Measurements from ENCODE around the gene PRPS1. TPM values are rescaled to one million over a fixed set of nuclear protein-coding genes. Genes with fewer than 3 reads are reported as not detected.
"Not testable (repeated sequence)": the region's sequence is repeated elsewhere in the genome, so short reads cannot be mapped to it uniquely, and the experiment has no call there.

Gene PRPS1
- total and polyA plus RNA-seq, 9 of the 15 experiments (the other 6 are each of a cell fraction or from before 2014, with no cell fraction given): 47.8 to 175 (median 79.6) TPM

DNA sequence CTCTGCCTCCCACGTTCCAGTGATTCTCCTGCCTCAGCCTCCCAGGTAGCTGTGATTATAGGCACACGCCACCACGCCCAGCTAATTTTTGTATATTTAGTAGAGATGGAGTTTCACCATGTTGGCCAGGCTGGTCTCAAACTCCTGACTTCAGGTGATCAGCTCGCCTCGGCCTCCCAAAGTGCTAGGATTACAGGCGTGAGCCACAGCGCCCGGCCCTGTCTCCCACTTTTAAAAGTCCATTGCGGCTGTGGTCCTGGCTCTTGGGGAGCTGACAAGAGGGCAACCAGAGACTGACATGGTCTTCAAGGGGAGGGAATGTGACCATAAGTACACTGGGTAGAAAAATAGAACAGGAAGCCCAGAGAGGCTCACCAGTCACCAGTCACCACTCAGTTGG, 42.9 kb downstream of the PRPS1 start:
- in situ Hi-C loops (cut with MboI): not testable (repeated sequence)

DNA sequence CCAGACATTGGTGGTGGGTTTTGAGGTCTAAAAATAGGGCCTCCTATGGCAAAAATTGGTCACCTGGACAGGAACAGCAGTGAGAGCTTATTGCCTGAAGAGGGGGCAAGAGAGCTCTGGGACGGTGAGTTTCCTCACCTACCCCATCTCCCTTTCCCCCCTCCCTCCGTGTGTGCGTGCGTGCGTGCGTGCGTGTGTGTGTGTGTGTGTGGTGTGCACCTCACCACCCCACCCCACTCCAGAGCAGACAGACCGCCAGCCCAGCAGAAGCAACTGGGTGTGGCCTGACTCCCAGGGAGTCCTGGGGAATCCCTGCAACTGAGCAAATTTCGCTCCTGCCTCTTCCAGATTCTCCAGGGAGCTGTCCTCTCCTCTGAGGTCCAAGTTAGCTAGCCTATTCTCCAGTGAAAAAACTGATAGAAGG, 44.7 kb downstream of the PRPS1 start:
- intact Hi-C loops (cut with micrococcal nuclease): loop anchor here (1.0 to 10.0 kb wide), 4 partner anchors 45 to 402 kb away; partner anchors contain the start of gene TSC22D3
- no TSS peak for BruUV-seq (replicated peaks)
- in situ Hi-C loops (cut with MboI): no loop called here
- Histone ChIP-seq H3K4me3 (no peak overlapping the region), H3K79me2 (ENCODE audit: control insufficient read depth, insufficient read depth, low read length) (peaks cover 19% of the 10 kb centered on the region), H4K20me1 (replicated peaks; ENCODE audit: control insufficient read depth, insufficient read depth, low read length) (no peaks in the 10 kb centered on the region), H3K9me1 (ENCODE audit: control insufficient read depth, insufficient read depth, low read length) (no peaks in the 10 kb centered on the region), H2AFZ (ENCODE audit: low read depth, low read length) (peak overlapping the region; percentile 45; the same call in 1 of the 2 replicates), H3K27ac (ENCODE audit: extremely low read depth, low read depth, low read length) (no peak overlapping the region), H3K27me3 (ENCODE audit: control insufficient read depth in 2 of 2, insufficient read depth in 2 of 2, low read length in 2 of 2) (no peaks in the 10 kb centered on the region), H3K9ac (ENCODE audit: insufficient read depth in 1 of 2, low read depth in 2 of 2, low read length in 2 of 2) (no peak overlapping the region), H3K4me2 (ENCODE audit: insufficient read depth, low read length) (peak overlapping the region; percentile 23; the same call in 1 of the 2 replicates), H3K4me1 (replicated peaks in 1 of 2; ENCODE audit: control insufficient read depth in 2 of 2, insufficient read depth in 2 of 2, low read length in 2 of 2) (peaks cover 21 to 34% of the 10 kb centered on the region in 2 experiments; a peak in 4 of 5 replicates), H3K36me3 (ENCODE audit: control insufficient read depth, insufficient read depth, low read length) (no peaks in the 10 kb centered on the region), H3K9me3 (replicated peaks; ENCODE audit: control insufficient read depth, insufficient read depth, low read depth, low read length) (no peaks in the 10 kb centered on the region)
- WGBS (ENCODE audit: insufficient coverage, low coverage, missing lambda C conversion rate): 0% methylated on average over 2 of the region's 9 CpGs
- ChIA-PET POLR2A (interaction anchor here (1.2 to 1.3 kb wide), 3 partner anchors 48 to 104 kb away, joined by 3 to 5 read pairs (median 4); partner anchors contain the start of gene NCBP2L), CTCF (ENCODE audit: low intra/inter-chr PET ratio) (interaction anchor here (0.7 to 2.3 kb wide), 4 partner anchors 13 to 168 kb away, joined by 3 to 21 read pairs (median 9); partner anchors contain the start of gene NCBP2L)
- peak; percentile 61 to 80 (median 72) for DNase-seq (ENCODE audit: extremely low read depth in 1 of 4, low spot score in 3 of 4)
- ATAC-seq: peak; percentile 62
- peak; percentile 77 for FAIRE-seq
- TF ChIP-seq SP1 (CRISPR knock-in tag; IDR thresholded peaks at IDR 0.05) (peak; percentile 42; the same call in 1 of the 2 replicates), CBX1 (IDR thresholded peaks at IDR 0.05; ENCODE audit: low read depth) (no peak), RB1 (IDR thresholded peaks at IDR 0.05; ENCODE audit: low read depth) (peak; percentile 67)
- TF ChIP-seq, protein P1, sequence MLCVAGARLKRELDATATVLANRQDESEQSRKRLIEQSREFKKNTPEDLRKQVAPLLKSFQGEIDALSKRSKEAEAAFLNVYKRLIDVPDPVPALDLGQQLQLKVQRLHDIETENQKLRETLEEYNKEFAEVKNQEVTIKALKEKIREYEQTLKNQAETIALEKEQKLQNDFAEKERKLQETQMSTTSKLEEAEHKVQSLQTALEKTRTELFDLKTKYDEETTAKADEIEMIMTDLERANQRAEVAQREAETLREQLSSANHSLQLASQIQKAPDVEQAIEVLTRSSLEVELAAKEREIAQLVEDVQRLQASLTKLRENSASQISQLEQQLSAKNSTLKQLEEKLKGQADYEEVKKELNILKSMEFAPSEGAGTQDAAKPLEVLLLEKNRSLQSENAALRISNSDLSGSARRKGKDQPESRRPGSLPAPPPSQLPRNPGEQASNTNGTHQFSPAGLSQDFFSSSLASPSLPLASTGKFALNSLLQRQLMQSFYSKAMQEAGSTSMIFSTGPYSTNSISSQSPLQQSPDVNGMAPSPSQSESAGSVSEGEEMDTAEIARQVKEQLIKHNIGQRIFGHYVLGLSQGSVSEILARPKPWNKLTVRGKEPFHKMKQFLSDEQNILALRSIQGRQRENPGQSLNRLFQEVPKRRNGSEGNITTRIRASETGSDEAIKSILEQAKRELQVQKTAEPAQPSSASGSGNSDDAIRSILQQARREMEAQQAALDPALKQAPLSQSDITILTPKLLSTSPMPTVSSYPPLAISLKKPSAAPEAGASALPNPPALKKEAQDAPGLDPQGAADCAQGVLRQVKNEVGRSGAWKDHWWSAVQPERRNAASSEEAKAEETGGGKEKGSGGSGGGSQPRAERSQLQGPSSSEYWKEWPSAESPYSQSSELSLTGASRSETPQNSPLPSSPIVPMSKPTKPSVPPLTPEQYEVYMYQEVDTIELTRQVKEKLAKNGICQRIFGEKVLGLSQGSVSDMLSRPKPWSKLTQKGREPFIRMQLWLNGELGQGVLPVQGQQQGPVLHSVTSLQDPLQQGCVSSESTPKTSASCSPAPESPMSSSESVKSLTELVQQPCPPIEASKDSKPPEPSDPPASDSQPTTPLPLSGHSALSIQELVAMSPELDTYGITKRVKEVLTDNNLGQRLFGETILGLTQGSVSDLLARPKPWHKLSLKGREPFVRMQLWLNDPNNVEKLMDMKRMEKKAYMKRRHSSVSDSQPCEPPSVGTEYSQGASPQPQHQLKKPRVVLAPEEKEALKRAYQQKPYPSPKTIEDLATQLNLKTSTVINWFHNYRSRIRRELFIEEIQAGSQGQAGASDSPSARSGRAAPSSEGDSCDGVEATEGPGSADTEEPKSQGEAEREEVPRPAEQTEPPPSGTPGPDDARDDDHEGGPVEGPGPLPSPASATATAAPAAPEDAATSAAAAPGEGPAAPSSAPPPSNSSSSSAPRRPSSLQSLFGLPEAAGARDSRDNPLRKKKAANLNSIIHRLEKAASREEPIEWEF (CRISPR knock-in tag; IDR thresholded peaks at IDR 0.05): no peak
- TF ChIP-seq, protein P2, sequence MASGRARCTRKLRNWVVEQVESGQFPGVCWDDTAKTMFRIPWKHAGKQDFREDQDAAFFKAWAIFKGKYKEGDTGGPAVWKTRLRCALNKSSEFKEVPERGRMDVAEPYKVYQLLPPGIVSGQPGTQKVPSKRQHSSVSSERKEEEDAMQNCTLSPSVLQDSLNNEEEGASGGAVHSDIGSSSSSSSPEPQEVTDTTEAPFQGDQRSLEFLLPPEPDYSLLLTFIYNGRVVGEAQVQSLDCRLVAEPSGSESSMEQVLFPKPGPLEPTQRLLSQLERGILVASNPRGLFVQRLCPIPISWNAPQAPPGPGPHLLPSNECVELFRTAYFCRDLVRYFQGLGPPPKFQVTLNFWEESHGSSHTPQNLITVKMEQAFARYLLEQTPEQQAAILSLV (tag; IDR thresholded peaks at IDR 0.05): no peak
- TF ChIP-seq, protein P3, sequence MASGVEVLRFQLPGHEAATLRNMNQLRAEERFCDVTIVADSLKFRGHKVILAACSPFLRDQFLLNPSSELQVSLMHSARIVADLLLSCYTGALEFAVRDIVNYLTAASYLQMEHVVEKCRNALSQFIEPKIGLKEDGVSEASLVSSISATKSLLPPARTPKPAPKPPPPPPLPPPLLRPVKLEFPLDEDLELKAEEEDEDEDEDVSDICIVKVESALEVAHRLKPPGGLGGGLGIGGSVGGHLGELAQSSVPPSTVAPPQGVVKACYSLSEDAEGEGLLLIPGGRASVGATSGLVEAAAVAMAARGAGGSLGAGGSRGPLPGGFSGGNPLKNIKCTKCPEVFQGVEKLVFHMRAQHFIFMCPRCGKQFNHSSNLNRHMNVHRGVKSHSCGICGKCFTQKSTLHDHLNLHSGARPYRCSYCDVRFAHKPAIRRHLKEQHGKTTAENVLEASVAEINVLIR (CRISPR knock-in tag; IDR thresholded peaks at IDR 0.05): no peak

More for the DNA sequence above, 42.9 kb downstream of the PRPS1 start:
- DNase-seq (ENCODE audit: extremely low read depth in 1 of 4, low spot score in 3 of 4); H3K9me3 ChIP-seq (replicated peaks; ENCODE audit: control insufficient read depth, insufficient read depth, low read depth, low read length); H3K4me2 ChIP-seq (ENCODE audit: insufficient read depth, low read length); FAIRE-seq; ATAC-seq; H3K27me3 ChIP-seq (ENCODE audit: control insufficient read depth in 2 of 2, insufficient read depth in 2 of 2, low read length in 2 of 2); H3K9ac ChIP-seq (ENCODE audit: insufficient read depth in 1 of 2, low read depth in 2 of 2, low read length in 2 of 2); BruUV-seq (replicated peaks); H4K20me1 ChIP-seq (replicated peaks; ENCODE audit: control insufficient read depth, insufficient read depth, low read length); H3K36me3 ChIP-seq (ENCODE audit: control insufficient read depth, insufficient read depth, low read length); H3K4me3 ChIP-seq; H3K9me1 ChIP-seq (ENCODE audit: control insufficient read depth, insufficient read depth, low read length); H3K27ac ChIP-seq (ENCODE audit: extremely low read depth, low read depth, low read length); H2AFZ ChIP-seq (ENCODE audit: low read depth, low read length): not testable (repeated sequence)
- Histone ChIP-seq H3K79me2 (ENCODE audit: control insufficient read depth, insufficient read depth, low read length) (peaks cover 15% of the 10 kb centered on the region), H3K4me1 (replicated peaks in 1 of 2; ENCODE audit: control insufficient read depth in 2 of 2, insufficient read depth in 2 of 2, low read length in 2 of 2) (peaks cover 9 to 28% of the 10 kb centered on the region in 2 experiments; a peak in 4 of 5 replicates)
- CTCF ChIA-PET (ENCODE audit: low intra/inter-chr PET ratio): interaction anchor here (1.1 kb wide), 1 partner anchor 11 kb away, joined by 3 read pairs; no protein-coding TSS in a partner anchor
- intact Hi-C loops (cut with micrococcal nuclease): loop anchor here (5.0 to 10.0 kb wide), 2 partner anchors 61 to 404 kb away; no protein-coding TSS in a partner anchor
- POLR2A ChIA-PET: interaction anchor here (0.6 kb wide), 1 partner anchor 10 kb away, joined by 3 read pairs; no protein-coding TSS in a partner anchor
- 86% methylated on average over 7 of the region's 9 CpGs for WGBS (ENCODE audit: insufficient coverage, low coverage, missing lambda C conversion rate)
